ENCODE data around the gene APC2.

DNA sequence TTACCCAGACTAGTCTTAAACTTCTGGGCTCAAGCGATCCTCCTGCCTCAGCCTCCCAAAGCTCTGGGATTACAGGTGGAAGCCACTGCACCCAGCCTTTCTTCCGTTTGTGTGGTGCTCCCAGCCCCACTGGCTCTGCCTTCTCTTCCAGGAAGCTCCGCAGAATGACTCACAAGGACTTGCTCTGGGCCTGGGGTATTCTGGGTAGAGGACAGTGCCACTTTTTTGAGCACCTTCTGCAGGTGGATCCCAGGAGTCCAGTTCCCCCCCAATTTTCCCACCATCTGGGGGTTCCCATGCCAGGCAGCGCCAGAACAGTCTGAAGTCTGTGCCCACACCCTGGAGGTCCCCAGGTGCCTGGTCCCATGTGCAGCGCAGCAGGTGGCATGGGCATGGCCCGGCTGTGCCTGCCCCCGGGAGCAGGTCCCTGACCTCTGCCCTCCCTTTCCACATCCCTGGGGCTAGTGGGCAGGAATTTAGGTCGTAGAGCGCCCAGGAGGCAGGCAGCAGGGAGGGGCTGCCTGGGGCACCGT, 42.6 kb downstream of the APC2 start:
- TF ChIP-seq CTCF (IDR thresholded peaks at IDR 0.05; ENCODE audit: low read depth, low read length): no peak
- no peak for TF ChIP-seq EZH2phosphoT487 (IDR thresholded peaks at IDR 0.05; ENCODE audit: low read depth)
